ENCODE measurements around the gene TMUB1.

- TF ChIP-seq POLR2AphosphoS5 (IDR thresholded peaks at IDR 0.05; ENCODE audit: insufficient read depth in 1 of 2, low read depth in 1 of 2) (no peak), POLR2A (IDR thresholded peaks at IDR 0.05) (no peak), CTCF (IDR thresholded peaks at IDR 0.05) (no peak)
Measured at GRCh38 chr7:151131592-151132293, 48.5 kb upstream of the TMUB1 start.
